OCI-LY1 (cell line): ENCODE data around the gene WWP2.

Source experiments
- H2AFZ ChIP-seq: fragments of 200-600 bp; sonication (generic), shearing (Covaris generic); 2 replicates; pipeline ENCODE4 v1.6.0; 2014; ENCODE audit warnings: antibody characterized with exemption, mild to moderate bottlenecking, low read length
- H3F3A ChIP-seq: fragments of 200-600 bp; sonication (generic), shearing (Covaris generic); 2 replicates; pipeline ENCODE4 v1.6.0; 2014; ENCODE audit warnings: mild to moderate bottlenecking, antibody characterized with exemption, low read length, moderate library complexity; ENCODE audit not compliant: insufficient read depth
- H3K27ac ChIP-seq: fragments of 200-600 bp; sonication (generic); 2 replicates; pipeline ENCODE4 v1.5.1; 2014; ENCODE audit warnings: low read length, mixed run types, mild to moderate bottlenecking, low read depth; ENCODE audit not compliant: poor library complexity, severe bottlenecking
- H3K27me3 ChIP-seq: fragments of 200-600 bp; sonication (generic); 2 replicates; pipeline ENCODE4 v1.6.0; 2014; ENCODE audit warnings: antibody characterized with exemption, mild to moderate bottlenecking, low read length, moderate library complexity; ENCODE audit not compliant: insufficient read depth
- H3K36me3 ChIP-seq: fragments of 200-600 bp; sonication (generic); 2 replicates; pipeline ENCODE4 v1.6.1; 2014; ENCODE audit warnings: mild to moderate bottlenecking, antibody characterized with exemption, low read length, moderate library complexity, mixed read lengths; ENCODE audit not compliant: insufficient read depth
- H3K4me1 ChIP-seq: fragments of 200-600 bp; sonication (generic); 2 replicates; pipeline ENCODE4 v1.5.1; 2014; ENCODE audit warnings: mild to moderate bottlenecking, low read length, moderate library complexity; ENCODE audit not compliant: insufficient read depth, severe bottlenecking
- H3K4me2 ChIP-seq: fragments of 200-600 bp; sonication (generic), shearing (Covaris generic); 2 replicates; pipeline ENCODE4 v1.6.1; 2014; ENCODE audit warnings: low read length
- H3K4me3 ChIP-seq: fragments of 200-600 bp; sonication (generic); 2 replicates; pipeline ENCODE4 v1.5.1; 2014; ENCODE audit warnings: low read length, low read depth, mild to moderate bottlenecking, mixed read lengths; ENCODE audit not compliant: poor library complexity, severe bottlenecking
- H3K79me2 ChIP-seq: fragments of 200-600 bp; shearing (Covaris generic); 2 replicates; pipeline ENCODE4 v1.6.1; 2016; ENCODE audit warnings: mixed run types, low read length, mixed read lengths; ENCODE audit not compliant: insufficient read depth
- H3K9ac ChIP-seq: fragments of 200-600 bp; sonication (generic), shearing (Covaris generic); 2 replicates; pipeline ENCODE4 v1.6.1; 2014; ENCODE audit warnings: mild to moderate bottlenecking, low read length, mixed read lengths
- H3K9me2 ChIP-seq: fragments of 200-600 bp; sonication (generic), shearing (Covaris generic); 2 replicates; pipeline ENCODE4 v1.6.1; 2014; ENCODE audit warnings: low read depth, mild to moderate bottlenecking, low read length, mixed read lengths
- H3K9me3 ChIP-seq: fragments of 200-600 bp; shearing (Covaris generic); 2 replicates; pipeline ENCODE4 v1.6.1; 2014; ENCODE audit warnings: low read length, mixed read lengths
- H4K20me1 ChIP-seq: fragments of 200-600 bp; sonication (generic), shearing (Covaris generic); 2 replicates; pipeline ENCODE4 v1.6.0; 2016; ENCODE audit warnings: mild to moderate bottlenecking, low read length; ENCODE audit not compliant: insufficient read depth
- CTCF ChIP-seq: fragments of 200-600 bp; sonication (generic), shearing (Covaris generic); IDR thresholded peaks from 2 replicates; pipeline ENCODE4 v1.5.1; 2017; ENCODE audit warnings: mild to moderate bottlenecking, antibody characterized with exemption, low read length, moderate library complexity, mixed read lengths
- EZH2 ChIP-seq: fragments of 200-600 bp; sonication (generic), shearing (Covaris generic); IDR thresholded peaks from 2 replicates; pipeline ENCODE4 v1.8.0; 2017; ENCODE audit warnings: borderline replicate concordance, mixed run types, mild to moderate bottlenecking, antibody characterized with exemption, low read length, moderate library complexity, mixed read lengths

The WWP2 gene

DNA sequence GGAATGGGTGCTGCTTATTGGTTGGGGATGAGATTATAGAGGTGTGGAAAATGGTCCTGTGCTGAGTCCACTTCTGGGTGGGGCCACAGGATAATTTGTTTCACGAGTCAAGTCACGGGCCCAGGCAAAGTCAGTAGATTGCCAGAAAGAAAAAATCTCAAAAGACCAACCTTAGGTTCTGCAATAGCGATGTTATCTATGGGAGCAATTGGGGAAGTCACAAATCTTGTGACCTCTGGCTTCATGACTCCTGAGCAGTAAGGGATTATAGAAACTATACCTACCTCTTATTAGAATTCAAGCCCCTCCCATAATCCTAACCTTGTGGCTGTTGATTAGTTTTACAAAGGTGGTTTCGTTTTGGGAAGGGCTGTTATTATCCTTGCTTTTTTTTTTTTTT is 31.4 kb downstream of the WWP2 start:
- TF ChIP-seq CTCF: no peak
- TF ChIP-seq EZH2: no peak
- no peaks in the 10 kb centered on the region for H3K9me3 ChIP-seq

GRCh38 chr16:69794486-69794885 is 32.4 kb downstream of the WWP2 start:
- no peak overlapping the region for H3K4me2 ChIP-seq
- H3F3A ChIP-seq: no peaks in the 10 kb centered on the region
- H3K4me1 ChIP-seq: peaks cover 8% of the 10 kb centered on the region
- no peaks in the 10 kb centered on the region for H3K9me3 ChIP-seq
- no peaks in the 10 kb centered on the region for H3K79me2 ChIP-seq
- no peaks in the 10 kb centered on the region for H3K9me2 ChIP-seq
- H4K20me1 ChIP-seq: no peaks in the 10 kb centered on the region
- no peak overlapping the region for H2AFZ ChIP-seq
- H3K27ac ChIP-seq: no peak overlapping the region
- no peak overlapping the region for H3K4me3 ChIP-seq
- H3K36me3 ChIP-seq: peaks cover 10% of the 10 kb centered on the region; the same call in 1 of the 2 replicates
- no peaks in the 10 kb centered on the region for H3K27me3 ChIP-seq
- H3K9ac ChIP-seq: no peak overlapping the region
- TF ChIP-seq EZH2: no peak
- no peak for TF ChIP-seq CTCF

More for the DNA sequence above, 31.4 kb downstream of the WWP2 start:
- Histone ChIP-seq H3K9me2 (no peaks in the 10 kb centered on the region), H3F3A (no peaks in the 10 kb centered on the region), H2AFZ (no peak overlapping the region), H3K4me1 (peaks cover 8% of the 10 kb centered on the region), H3K4me2 (no peak overlapping the region), H3K79me2 (no peaks in the 10 kb centered on the region), H3K36me3 (peaks cover 3% of the 10 kb centered on the region; the same call in 1 of the 2 replicates), H3K27ac (no peak overlapping the region), H3K4me3 (no peak overlapping the region), H4K20me1 (no peaks in the 10 kb centered on the region), H3K9ac (no peak overlapping the region), H3K27me3 (no peaks in the 10 kb centered on the region)

DNA sequence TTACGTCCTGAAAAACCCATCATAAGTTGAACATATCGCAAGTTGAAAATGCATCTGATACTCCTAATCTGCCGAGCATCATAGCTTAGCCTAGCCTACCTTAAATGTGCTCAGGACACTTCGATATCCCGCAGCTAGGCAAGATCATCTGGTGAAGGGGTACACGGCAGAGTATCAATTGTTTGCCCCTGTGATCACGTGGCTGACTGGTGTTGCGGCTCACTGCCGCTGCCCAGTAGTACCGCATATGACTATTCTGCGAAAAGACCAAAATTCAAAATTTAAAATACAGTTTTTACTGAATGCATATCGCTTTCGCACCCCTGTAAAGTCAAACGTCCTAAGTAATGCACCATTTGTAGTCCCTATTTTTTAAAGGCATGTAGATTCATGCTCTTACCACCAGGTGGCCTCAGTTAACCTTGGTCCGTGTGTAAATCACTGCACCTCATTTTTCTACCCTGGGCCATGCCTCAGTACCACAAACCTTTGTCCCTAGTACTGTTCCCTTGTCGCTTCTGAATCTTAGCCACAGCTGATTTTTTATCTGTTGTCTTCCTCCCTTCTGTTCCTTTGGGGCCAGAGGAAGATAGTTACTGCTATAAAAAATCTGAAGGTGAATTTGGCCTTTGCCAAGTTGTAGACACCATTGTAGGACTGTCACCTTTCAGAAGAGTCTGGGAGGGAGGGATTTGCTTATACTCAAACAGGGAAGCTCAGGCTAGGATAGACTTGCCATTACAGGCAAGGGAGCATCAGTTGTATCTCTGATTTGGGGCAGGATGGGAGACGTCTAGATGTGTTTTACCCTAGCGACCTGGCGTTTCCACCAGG is 34.4 kb downstream of the WWP2 start:
- TF ChIP-seq EZH2: no peak
- peak; percentile 89 for TF ChIP-seq CTCF
- Histone ChIP-seq H3K27ac (no peak overlapping the region), H3K4me1 (peaks cover 8% of the 10 kb centered on the region), H3K36me3 (peaks cover 18% of the 10 kb centered on the region), H3K9me3 (no peaks in the 10 kb centered on the region), H3K9ac (no peak overlapping the region), H3K4me2 (no peak overlapping the region), H2AFZ (no peak overlapping the region), H3K9me2 (no peaks in the 10 kb centered on the region), H3F3A (no peaks in the 10 kb centered on the region), H4K20me1 (no peaks in the 10 kb centered on the region), H3K79me2 (no peaks in the 10 kb centered on the region), H3K4me3 (no peak overlapping the region), H3K27me3 (no peaks in the 10 kb centered on the region)
